Measurements from ENCODE around the gene C1RL. TPM values are rescaled to one million over a fixed set of nuclear protein-coding genes. Genes with fewer than 3 reads are reported as not detected.
A peak's percentile ranks its signal among the peaks of the same experiment; 100 is the strongest.
"Not testable (repeated sequence)": the region's sequence is repeated elsewhere in the genome, so short reads cannot be mapped to it uniquely, and the experiment has no call there.

C1RL gene
- total RNA-seq, 2 experiments from 2014 or later, result 8.6 to 10.1 TPM

- Mint-ChIP-seq H3K27me3 (peaks cover 22% of the 10 kb centered on the region), H3K36me3 (no peaks in the 10 kb centered on the region), H3K9me3 (no peaks in the 10 kb centered on the region), H3K4me1 (no peaks in the 10 kb centered on the region), H3K4me3 (no peak overlapping the region), H3K27ac (no peak overlapping the region)
- DNase-seq, result no peak
These were observed 50.1 kb downstream of the C1RL start for GRCh38 chr12:7058850-7059395.

GRCh38 chr12:7058163-7058845 lies 50.7 kb downstream of the C1RL start:
- no peaks in the 10 kb centered on the region for H3K4me1 Mint-ChIP-seq
- no peaks in the 10 kb centered on the region for H3K9me3 Mint-ChIP-seq
- H3K4me3 Mint-ChIP-seq, result no peak overlapping the region
- H3K27ac Mint-ChIP-seq, result no peak overlapping the region
- H3K27me3 Mint-ChIP-seq, result peaks cover 22% of the 10 kb centered on the region
- no peak for DNase-seq
- no peaks in the 10 kb centered on the region for H3K36me3 Mint-ChIP-seq

- not testable (repeated sequence) for H3K9me3 Mint-ChIP-seq, H3K36me3 Mint-ChIP-seq, H3K4me1 Mint-ChIP-seq, H3K4me3 Mint-ChIP-seq, DNase-seq, H3K27ac Mint-ChIP-seq
- H3K27me3 Mint-ChIP-seq, result peaks cover 22% of the 10 kb centered on the region
These were observed 53.3 kb downstream of the C1RL start for GRCh38 chr12:7055736-7056135.

DNA sequence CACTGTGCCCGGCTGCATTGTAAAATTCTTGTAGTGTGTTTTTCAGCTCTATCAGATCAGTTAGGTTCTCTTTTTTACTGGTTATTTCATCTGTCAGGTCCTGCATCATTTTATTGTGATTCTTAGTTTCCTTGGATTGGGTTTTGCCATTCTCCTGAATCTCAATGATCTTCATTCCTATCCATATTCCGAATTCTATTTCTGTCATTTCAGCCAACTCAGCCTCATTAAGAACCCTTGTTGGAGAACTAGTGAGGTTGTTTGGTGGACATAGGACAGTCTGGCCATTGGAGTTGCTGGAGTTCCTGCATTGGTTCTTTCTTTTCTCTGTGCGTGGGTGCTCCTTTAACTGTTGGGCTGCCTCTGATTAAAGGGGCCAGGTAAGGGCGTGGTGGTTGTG lies 54.1 kb downstream of the C1RL start:
- H3K36me3 Mint-ChIP-seq, result no peaks in the 10 kb centered on the region
- H3K27ac Mint-ChIP-seq, result no peak overlapping the region
- peaks cover 15% of the 10 kb centered on the region for H3K27me3 Mint-ChIP-seq
- DNase-seq, result no peak
- H3K4me1 Mint-ChIP-seq, result no peaks in the 10 kb centered on the region
- H3K4me3 Mint-ChIP-seq, result no peak overlapping the region
- H3K9me3 Mint-ChIP-seq, result no peaks in the 10 kb centered on the region

DNA sequence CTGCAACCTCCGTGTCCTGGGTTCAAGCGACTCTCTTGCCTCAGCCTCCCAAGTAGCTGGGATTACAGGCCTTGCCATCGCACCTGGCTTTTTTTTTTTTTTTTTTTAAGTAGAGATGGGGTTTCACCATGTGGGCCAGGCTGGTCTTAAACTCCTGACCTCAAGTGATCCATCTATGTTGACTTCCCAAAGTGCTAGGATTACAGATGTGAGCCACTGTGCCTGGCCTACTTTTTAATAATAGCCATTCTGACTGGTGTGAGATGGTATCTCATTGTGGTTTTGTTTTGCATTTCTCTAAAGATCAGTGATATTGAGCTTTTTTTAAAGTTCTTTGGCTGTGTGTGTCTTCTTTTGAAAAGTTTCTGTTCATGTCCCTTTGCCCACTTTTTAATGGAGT lies 59.0 kb downstream of the C1RL start:
- not testable (repeated sequence) for DNase-seq, H3K4me3 Mint-ChIP-seq, H3K27ac Mint-ChIP-seq, H3K9me3 Mint-ChIP-seq, H3K27me3 Mint-ChIP-seq, H3K36me3 Mint-ChIP-seq
- peaks cover 10% of the 10 kb centered on the region for H3K4me1 Mint-ChIP-seq

- not testable (repeated sequence) for DNase-seq, H3K36me3 Mint-ChIP-seq, H3K4me3 Mint-ChIP-seq, H3K27me3 Mint-ChIP-seq, H3K27ac Mint-ChIP-seq, H3K9me3 Mint-ChIP-seq
- H3K4me1 Mint-ChIP-seq, result peaks cover 10% of the 10 kb centered on the region
These were observed 59.5 kb downstream of the C1RL start for GRCh38 chr12:7049445-7049951.

DNA sequence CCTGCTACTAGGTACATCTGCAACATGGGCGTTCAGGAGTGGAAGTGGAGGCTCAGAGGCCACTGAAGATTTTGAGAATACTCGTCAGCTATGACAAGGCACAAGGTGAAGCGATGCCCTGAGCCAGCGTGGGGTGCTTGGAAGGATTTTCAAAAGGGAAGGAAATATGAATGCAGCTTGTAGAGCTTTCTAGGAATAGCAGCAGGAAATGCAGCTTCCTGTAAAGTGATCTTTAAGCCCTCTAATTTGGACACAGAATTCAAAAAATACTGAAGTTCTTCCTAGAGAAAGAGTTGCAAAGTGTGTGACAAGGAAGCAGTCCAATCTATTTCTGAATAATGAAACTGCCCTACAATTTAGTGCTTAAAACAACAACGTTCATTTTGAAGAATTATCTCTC lies 61.7 kb downstream of the C1RL start:
- peaks cover 10% of the 10 kb centered on the region for H3K4me1 Mint-ChIP-seq
- H3K4me3 Mint-ChIP-seq, result no peak overlapping the region
- DNase-seq, result no peak
- H3K36me3 Mint-ChIP-seq, result no peaks in the 10 kb centered on the region
- no peaks in the 10 kb centered on the region for H3K9me3 Mint-ChIP-seq
- no peaks in the 10 kb centered on the region for H3K27me3 Mint-ChIP-seq
- H3K27ac Mint-ChIP-seq, result peak overlapping the region; percentile 64

GRCh38 chr12:7046383-7047105 lies 62.5 kb downstream of the C1RL start:
- Mint-ChIP-seq H3K4me1 (peaks cover 10% of the 10 kb centered on the region), H3K27me3 (no peaks in the 10 kb centered on the region), H3K27ac (no peak overlapping the region), H3K4me3 (no peak overlapping the region), H3K36me3 (no peaks in the 10 kb centered on the region), H3K9me3 (no peaks in the 10 kb centered on the region)
- DNase-seq, result no peak

DNA sequence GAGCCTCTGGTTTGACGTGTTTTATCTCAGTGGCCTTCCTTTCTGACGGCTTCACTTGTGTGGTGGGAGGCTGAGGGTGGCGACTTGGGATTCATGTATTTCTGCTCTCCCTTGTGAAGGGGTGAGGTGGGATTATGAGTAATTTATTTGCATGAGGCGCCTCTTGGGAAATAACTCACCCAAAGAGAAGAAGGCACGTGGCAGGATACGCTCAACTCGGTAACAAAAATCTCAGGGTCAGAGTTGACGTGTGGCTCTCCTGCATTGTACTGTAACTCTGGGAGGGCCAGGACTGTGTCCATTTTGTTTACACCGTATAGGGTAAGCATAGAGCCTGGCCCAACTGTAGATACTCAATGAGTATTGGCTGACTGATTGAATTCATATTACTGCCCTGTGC lies 63.1 kb downstream of the C1RL start:
- H3K4me1 Mint-ChIP-seq, result peaks cover 10% of the 10 kb centered on the region
- no peaks in the 10 kb centered on the region for H3K27me3 Mint-ChIP-seq
- no peaks in the 10 kb centered on the region for H3K36me3 Mint-ChIP-seq
- no peak overlapping the region for H3K27ac Mint-ChIP-seq
- no peak overlapping the region for H3K4me3 Mint-ChIP-seq
- H3K9me3 Mint-ChIP-seq, result no peaks in the 10 kb centered on the region
- no peak for DNase-seq

Other genes with a start within 250 kb of the C1RL start
- gene TPI1, start 241.7 kb downstream of the C1RL start, total RNA-seq, result 1,000 to 10,000 TPM; 1,593 to 1,653 TPM
- 1 to 10 TPM; 2.7 to 3.0 TPM for gene SPSB2, start 235.9 kb downstream of the C1RL start, total RNA-seq
- gene LRRC23, start 204.4 kb downstream of the C1RL start, total RNA-seq, result 1 to 10 TPM; 3.0 to 4.1 TPM
- 100 to 1,000 TPM; 140 to 141 TPM for gene ENO2, start 194.6 kb downstream of the C1RL start, total RNA-seq
- 10 to 100 TPM; 27.6 to 28.5 TPM for gene ATN1, start 181.3 kb downstream of the C1RL start, total RNA-seq
- not detected for gene RNU7-1, start 165.4 kb downstream of the C1RL start, total RNA-seq
- 100 to 1,000 TPM; 203 to 208 TPM for gene C12orf57, start 165.2 kb downstream of the C1RL start, total RNA-seq
- 100 to 1,000 TPM; 457 to 467 TPM for gene PTPN6, start 157.9 kb downstream of the C1RL start, total RNA-seq
- gene PHB2, start 138.6 kb downstream of the C1RL start, total RNA-seq, result 100 to 1,000 TPM; 556 to 557 TPM
- 100 to 1,000 TPM; 130 to 140 TPM for gene EMG1, start 138.3 kb downstream of the C1RL start, total RNA-seq
- gene LPCAT3, start 90.7 kb downstream of the C1RL start, total RNA-seq, result 10 to 100 TPM; 23.3 to 23.8 TPM
- gene C1S, start 48.5 kb downstream of the C1RL start, total RNA-seq, result under 1 TPM; 0.47 to 0.66 TPM
- 1 to 10 TPM; 1.6 to 2.5 TPM for gene C1R, start 16.8 kb downstream of the C1RL start, total RNA-seq
- gene RBP5, start 19.7 kb upstream of the C1RL start, total RNA-seq, result not detected
- 10 to 100 TPM; 16.5 to 17.2 TPM for gene CLSTN3, start 21.2 kb upstream of the C1RL start, total RNA-seq
- gene PEX5, start 80.5 kb upstream of the C1RL start, total RNA-seq, result 10 to 100 TPM; 39.1 to 40.3 TPM
- gene ACSM4, start 194.9 kb upstream of the C1RL start, total RNA-seq, result not detected